Vagina (tissue), 2 donors: ENCODE results near the gene NXPH3.

Experiments used
- POLR2A ChIP-seq, 2 donors: fragments of 450-650 bp; IDR thresholded peaks; one replicate each; pipeline ENCODE4 v1.6.1; 2017; ENCODE audit warnings: antibody characterized with exemption in 2 of 2, mild to moderate bottlenecking in 2 of 2, moderate library complexity in 2 of 2
- TF ChIP-seq, protein P1 (sequence below), 3 experiments: fragments of 450-650 bp in 2 of 3; fragments of 200-600 bp in 1 of 3; sonication (generic) in 1 of 3; IDR thresholded peaks; one replicate each; pipeline ENCODE4 v1.5.1; 2017 to 2019; ENCODE audit warnings: antibody characterized with exemption in 3 of 3, mild to moderate bottlenecking in 2 of 3, moderate library complexity in 2 of 3

DNA sequence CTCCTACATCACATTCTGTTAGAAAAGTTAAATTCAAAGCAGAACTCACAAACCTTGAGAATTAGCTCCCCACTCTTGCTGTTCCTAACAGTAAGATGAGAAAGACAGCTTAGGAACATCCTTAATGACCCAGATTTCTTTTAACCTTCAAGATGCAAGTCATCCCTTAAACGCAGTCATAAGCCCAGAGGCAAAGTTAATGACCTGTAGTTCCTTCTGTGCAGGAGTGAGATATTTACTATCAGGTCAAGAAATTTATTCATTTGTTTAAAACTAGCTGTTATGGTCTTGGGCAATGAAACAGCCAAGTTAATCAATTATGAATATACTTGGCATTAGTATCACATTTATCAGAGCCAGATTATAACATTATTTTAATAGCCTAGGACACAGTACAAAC lies 37.1 kb downstream of the NXPH3 start:
- no peak for TF ChIP-seq POLR2A (IDR thresholded peaks at IDR 0.05)
- TF ChIP-seq, protein P1, sequence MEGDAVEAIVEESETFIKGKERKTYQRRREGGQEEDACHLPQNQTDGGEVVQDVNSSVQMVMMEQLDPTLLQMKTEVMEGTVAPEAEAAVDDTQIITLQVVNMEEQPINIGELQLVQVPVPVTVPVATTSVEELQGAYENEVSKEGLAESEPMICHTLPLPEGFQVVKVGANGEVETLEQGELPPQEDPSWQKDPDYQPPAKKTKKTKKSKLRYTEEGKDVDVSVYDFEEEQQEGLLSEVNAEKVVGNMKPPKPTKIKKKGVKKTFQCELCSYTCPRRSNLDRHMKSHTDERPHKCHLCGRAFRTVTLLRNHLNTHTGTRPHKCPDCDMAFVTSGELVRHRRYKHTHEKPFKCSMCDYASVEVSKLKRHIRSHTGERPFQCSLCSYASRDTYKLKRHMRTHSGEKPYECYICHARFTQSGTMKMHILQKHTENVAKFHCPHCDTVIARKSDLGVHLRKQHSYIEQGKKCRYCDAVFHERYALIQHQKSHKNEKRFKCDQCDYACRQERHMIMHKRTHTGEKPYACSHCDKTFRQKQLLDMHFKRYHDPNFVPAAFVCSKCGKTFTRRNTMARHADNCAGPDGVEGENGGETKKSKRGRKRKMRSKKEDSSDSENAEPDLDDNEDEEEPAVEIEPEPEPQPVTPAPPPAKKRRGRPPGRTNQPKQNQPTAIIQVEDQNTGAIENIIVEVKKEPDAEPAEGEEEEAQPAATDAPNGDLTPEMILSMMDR (IDR thresholded peaks at IDR 0.05), result no peak
